GM12878 (cell line): ENCODE results near the gene CCL14. TPM values are rescaled to one million over a fixed set of nuclear protein-coding genes. Genes with fewer than 3 reads are reported as not detected.

Experiments used
- ATAC-seq: fragments of 200-7000 bp; cut with Tn5 transposase; 3 replicates; pipeline ENCODE4 v1.9.1; 2020; ENCODE audit warnings: mild to moderate bottlenecking, moderate library complexity
- BruUV-seq: library from RNA; stranded (reverse); fragments of 400-500 nt; replicated peaks from 2 replicates; lab custom pipeline; 2021; lab: Mats Ljungman, UMichigan
- CTCF ChIA-PET: fragments of 300-600 bp; sonication (Branson Sonifier 250); formaldehyde crosslinking; extraction: SDS; loops from one replicate; lab custom pipeline; 2021; ENCODE audit warnings: inconsistent platforms; lab: Yijun Ruan, JAX
- POLR2A ChIA-PET: fragments of 350-600 bp; formaldehyde crosslinking; extraction: SDS; loops from one replicate; lab custom pipeline; 2021; ENCODE audit warnings: inconsistent platforms; lab: Charles Lee
- RAD21 ChIA-PET: fragments of 300-600 bp; sonication (Branson Sonifier 250); formaldehyde crosslinking; loops from one replicate; lab custom pipeline; 2023; ENCODE audit warnings: antibody characterized with exemption; ENCODE audit not compliant: unreplicated experiment; lab: Charles Lee
- SMC1A ChIA-PET: fragments of 300-600 bp; sonication (Branson Sonifier 250); formaldehyde crosslinking; loops from one replicate; lab custom pipeline; 2023; ENCODE audit not compliant: unreplicated experiment, uncharacterized antibody; lab: Charles Lee
- DNase-seq: peaks from one replicate; pipeline ENCODE4 v3.0.0-alpha.2; 2011; ENCODE audit warnings: low read depth, low spot score
- FAIRE-seq: peaks from 3 replicates; lab custom pipeline; 2011; peaks lifted over from hg19 to GRCh38; lab: Jason Lieb, UNC
- H2AFZ ChIP-seq: 2 replicates; pipeline ENCODE4 v1.6.0; 2011; ENCODE audit warnings: low read depth, low read length, control low read depth; ENCODE audit not compliant: control insufficient read depth
- H3K27ac ChIP-seq: 2 replicates; pipeline ENCODE4 v1.5.1; 2011; ENCODE audit warnings: control low read depth; ENCODE audit not compliant: control insufficient read depth, insufficient read depth
- H3K27me3 ChIP-seq, 2 experiments: replicated peaks in 1 of 2; 2 replicates each; pipeline versions ENCODE4 v1.6.0 to v1.6.1; 2011; ENCODE audit warnings: low read length in 1 of 2; ENCODE audit not compliant: control insufficient read depth in 2 of 2, insufficient read depth in 2 of 2
- H3K36me3 ChIP-seq, 2 experiments: 2 replicates each; pipeline ENCODE4 v1.5.1; 2011; ENCODE audit warnings: low read length in 1 of 2; ENCODE audit not compliant: control insufficient read depth in 2 of 2, insufficient read depth in 2 of 2
- H3K4me1 ChIP-seq: 2 replicates; pipeline ENCODE4 v1.6.1; 2011; ENCODE audit warnings: mild to moderate bottlenecking, low read length, moderate library complexity, mixed read lengths; ENCODE audit not compliant: control insufficient read depth, insufficient read depth
- H3K4me2 ChIP-seq: 2 replicates; pipeline ENCODE4 v1.6.0; 2011; ENCODE audit warnings: control low read depth; ENCODE audit not compliant: control insufficient read depth, insufficient read depth
- H3K4me3 ChIP-seq: fragments of 200-600 bp; sonication (generic); 2 replicates; pipeline ENCODE4 v1.5.1; 2016
- H3K79me2 ChIP-seq: 2 replicates; pipeline ENCODE4 v1.6.0; 2011; ENCODE audit warnings: low read length; ENCODE audit not compliant: control insufficient read depth, insufficient read depth
- H3K9ac ChIP-seq: 2 replicates; pipeline ENCODE4 v1.8.0; 2011; ENCODE audit warnings: low read length, control low read depth, mixed read lengths; ENCODE audit not compliant: control insufficient read depth, insufficient read depth
- H3K9me3 ChIP-seq: replicated peaks from 3 replicates; pipeline ENCODE4 v1.5.1; 2011; ENCODE audit warnings: mild to moderate bottlenecking, low read length; ENCODE audit not compliant: control insufficient read depth, insufficient read depth
- H4K20me1 ChIP-seq: 2 replicates; pipeline ENCODE4 v1.6.0; 2011; ENCODE audit not compliant: control insufficient read depth, insufficient read depth
- ATF7 ChIP-seq: fragments of 450-650 bp; IDR thresholded peaks from 2 replicates; pipeline ENCODE4 v1.6.1; 2016; ENCODE audit warnings: low read depth, mild to moderate bottlenecking
- EGR1 ChIP-seq, 2 experiments: IDR thresholded peaks; 1 replicate in 1 of 2; 2 replicates in 1 of 2; pipeline ENCODE4 v1.6.1; 2011 to 2012; ENCODE audit warnings: low read depth in 2 of 2, low read length in 2 of 2, borderline replicate concordance in 1 of 2, mild to moderate bottlenecking in 1 of 2, moderate library complexity in 1 of 2
- ETV6 ChIP-seq, 2 experiments: fragments of 450-650 bp in 1 of 2; IDR thresholded peaks in 1 of 2; conservative IDR thresholded peaks in 1 of 2; 2 replicates each; pipeline ENCODE4 v1.6.1; 2014; ENCODE audit warnings: antibody characterized with exemption in 1 of 2, borderline replicate concordance in 1 of 2, low read depth in 1 of 2, mild to moderate bottlenecking in 1 of 2, moderate library complexity in 1 of 2
- GABPA ChIP-seq: IDR thresholded peaks from 2 replicates; pipeline ENCODE4 v1.6.1; 2014; ENCODE audit warnings: antibody characterized with exemption, low read depth, mild to moderate bottlenecking, inconsistent platforms
- IKZF1 ChIP-seq: fragments of 450-650 bp; conservative IDR thresholded peaks from 2 replicates; pipeline ENCODE4 v1.6.1; 2017; ENCODE audit warnings: antibody characterized with exemption, mild to moderate bottlenecking
- POLR2AphosphoS2 ChIP-seq: IDR thresholded peaks from 2 replicates; pipeline ENCODE4 v1.6.1; 2011; ENCODE audit warnings: low read depth, mild to moderate bottlenecking, low read length, improper control_type of control experiment, moderate library complexity
- PRDM15 ChIP-seq: fragments of 450-650 bp; formaldehyde crosslinking; IDR thresholded peaks from 2 replicates; pipeline ENCODE4 v1.4.0; 2020; ENCODE audit warnings: mild to moderate bottlenecking, moderate library complexity
- RCOR1 ChIP-seq: conservative IDR thresholded peaks from 2 replicates; pipeline ENCODE4 v1.6.1; 2012; ENCODE audit warnings: low read depth, low read length, improper control_type of control experiment
- SREBF2 ChIP-seq: IDR thresholded peaks from 2 replicates; pipeline ENCODE4 v1.6.1; 2012; ENCODE audit warnings: mild to moderate bottlenecking, low read length
- ZBTB4 ChIP-seq: fragments of 450-650 bp; formaldehyde crosslinking; IDR thresholded peaks from 2 replicates; pipeline ENCODE4 v1.4.0; 2022; ENCODE audit warnings: mild to moderate bottlenecking, moderate library complexity
- ZNF274 ChIP-seq: IDR thresholded peaks from one replicate; pipeline ENCODE4 v1.8.0; 2011; ENCODE audit not compliant: insufficient read length, insufficient read depth
- WGBS: methylation state at CpG from one replicate; pipeline ENCODE4 v1.1.6; 2016; ENCODE audit warnings: low lambda C conversion rate; ENCODE audit not compliant: insufficient replicate concordance, insufficient coverage; ENCODE audit errors: missing lambda C conversion rate; 5-methylcytosine and 5-hydroxymethylcytosine counted together
- in situ Hi-C: fragments of 300-500 bp; cut with MboI; formaldehyde crosslinking; loops from 9 replicates; pipeline ENCODE4 v1.14.3; 2018; ENCODE audit warnings: mixed read lengths
- intact Hi-C: fragments of 100-400 bp; cut with micrococcal nuclease; formaldehyde crosslinking; loops from one replicate; pipeline ENCODE4 v1.14.2; 2022; ENCODE audit not compliant: unreplicated experiment
- polyA plus RNA-seq, 11 experiments: library from polyadenylated mRNA; depleted of rRNA in 4 of 11; unstranded in 6 of 11; stranded (reverse) in 5 of 11; fragments of >200 nt; fragmentation: Nextera tagmentation in 4 of 11; fragmentation: Illumina TruSeq in 1 of 11; extraction: Ambion mirVana in 4 of 11; extraction: Trizol in 1 of 11; gene quantifications; 1 replicate in 1 of 11; 2 replicates in 10 of 11; pipeline versions ENCODE4 v1.2.1 to v1.2.3, GENCODE V29; 2011 to 2016; ENCODE audit warnings: inconsistent platforms in 2 of 11, missing spikeins in 2 of 11, low read depth in 1 of 11
- total RNA-seq, 4 experiments: library from RNA; depleted of rRNA in 3 of 4; stranded (reverse); fragments of >200 nt in 3 of 4; fragmentation: Illumina TruSeq in 1 of 4; extraction: Trizol in 1 of 4; gene quantifications; 2 replicates each; pipeline versions ENCODE4 v1.2.1 to v1.2.3, GENCODE V29; 2013 to 2021

The CCL14 gene
- total and polyA plus RNA-seq, 10 of the 15 experiments (the other 5 are each of a cell fraction or from before 2014, with no cell fraction given): not detected

GRCh38 chr17:36001862-36002603 lies 15.5 kb upstream of the CCL14 start (continued):
- no peak for TF ChIP-seq PRDM15 (CRISPR knock-in tag)
- TF ChIP-seq IKZF1: no peak

- Histone ChIP-seq H2AFZ (no peak within 1 kb of the TSS), H3K9me3 (no peaks in the 10 kb centered on the region), H3K27ac (no peak within 1 kb of the TSS), H3K4me3 (no peak within 1 kb of the TSS), H4K20me1 (no peaks in the 10 kb centered on the region), H3K79me2 (no peaks in the 10 kb centered on the region), H3K27me3 (no peaks in the 10 kb centered on the region), H3K4me2 (no peak within 1 kb of the TSS; the same call in 1 of the 2 replicates), H3K9ac (no peak within 1 kb of the TSS), H3K36me3 (no peaks in the 10 kb centered on the region), H3K4me1 (peaks cover 19% of the 10 kb centered on the region)
- DNase-seq: no peak
- 65% methylated on average over 6 of the region's 6 CpGs for WGBS
- ChIA-PET CTCF (interaction anchor here (0.7 to 1.4 kb wide), 3 partner anchors 30 to 73 kb away, joined by 3 to 5 read pairs (median 3); no protein-coding TSS in a partner anchor), POLR2A (no interaction called here), SMC1A (interaction anchor here (1.1 to 2.1 kb wide), 3 partner anchors 19 to 44 kb away, joined by 3 to 7 read pairs (median 3); partner anchors contain the start of gene CCL16), RAD21 (interaction anchor here (0.6 to 1.6 kb wide), 3 partner anchors 32 to 145 kb away, joined by 3 to 9 read pairs (median 4); no protein-coding TSS in a partner anchor)
- no TSS peak for BruUV-seq
- intact Hi-C loops: no loop called here
- in situ Hi-C loops: no loop called here
- 0 out of 3 replicates have a peak, but pooled peaks have one; percentile 24 for ATAC-seq
- no peak for FAIRE-seq
- TF ChIP-seq ATF7 (no peak), EGR1 (IDR thresholded peaks at IDR 0.05; ENCODE audit: borderline replicate concordance in 1 of 2, low read depth in 2 of 2, low read length in 2 of 2) (no peak), SREBF2 (no peak), RCOR1 (no peak), ZBTB4 (CRISPR knock-in tag) (no peak), ZNF274 (no peak), ETV6 (conservative IDR thresholded peaks at IDR 0.05 in 1 of 2, IDR thresholded peaks at IDR 0.05 in 1 of 2; ENCODE audit: borderline replicate concordance in 1 of 2, low read depth in 1 of 2) (no peak), GABPA (no peak), POLR2AphosphoS2 (no peak)
These were observed 14.7 kb upstream of the CCL14 start, which contains the start of gene CCL15 for GRCh38 chr17:36001110-36001771. TSS of gene CCL15 (minus strand) at chr17:36001553. CDS start at chr17:36001492, 61 bp downstream.
